K562 (cell line): ENCODE measurements around the gene ACTR3. TPM values are rescaled to one million over a fixed set of nuclear protein-coding genes. Genes with fewer than 3 reads are reported as not detected.
A peak's percentile ranks its signal among the peaks of the same experiment; 100 is the strongest.

Experiments
- MECOM ChIP-seq: fragments of 250-450 bp; sonication (Bioruptor Pico); IDR thresholded peaks from 2 replicates; pipeline ENCODE4 v1.8.0; 2022; ENCODE audit warnings: inconsistent platforms
- TCF3 ChIP-seq: sonication (generic); formaldehyde crosslinking; IDR thresholded peaks from 2 replicates; pipeline ENCODE4 v1.4.0; 2020; ENCODE audit warnings: mild to moderate bottlenecking, missing genetic modification reagents
- TRIM25 ChIP-seq: fragments of 450-650 bp; IDR thresholded peaks from 2 replicates; pipeline ENCODE4 v1.7.0; 2016; ENCODE audit warnings: borderline replicate concordance
- polyA plus RNA-seq, 8 experiments: library from polyadenylated mRNA; depleted of rRNA in 4 of 8; stranded (reverse) in 5 of 8; unstranded in 3 of 8; fragments of >200 nt; fragmentation: Nextera tagmentation in 2 of 8; fragmentation: Illumina TruSeq in 1 of 8; extraction: Ambion mirVana in 2 of 8; extraction: Trizol in 1 of 8; gene quantifications; 2 replicates each; pipeline versions ENCODE4 v1.2.1 to v1.2.3, GENCODE V29; 2011 to 2014; ENCODE audit warnings: inconsistent platforms in 1 of 8, missing spikeins in 1 of 8
- total RNA-seq, 7 experiments: library from RNA; depleted of rRNA in 6 of 7; stranded (reverse); fragments of >200 nt in 6 of 7; fragmentation: Illumina TruSeq in 2 of 7; extraction: Trizol in 2 of 7; gene quantifications; 2 replicates each; pipeline versions ENCODE4 v1.2.1 to v1.2.3, GENCODE V29; 2011 to 2021; ENCODE audit warnings: low replicate concordance in 1 of 7
- TF ChIP-seq, protein P1 (sequence below), 2 experiments: IDR thresholded peaks in 1 of 2; conservative IDR thresholded peaks in 1 of 2; 2 replicates each; pipeline ENCODE4 v1.6.1; 2016; ENCODE audit warnings: low read depth in 2 of 2, mild to moderate bottlenecking in 1 of 2, missing compliant biosample characterization in 1 of 2, missing genetic modification characterization in 1 of 2, moderate library complexity in 1 of 2

ACTR3 gene
- total and polyA plus RNA-seq, 9 of the 15 experiments (the other 6 are each of a cell fraction or from before 2014, with no cell fraction given) = 49.0 to 354 (median 249) TPM

DNA sequence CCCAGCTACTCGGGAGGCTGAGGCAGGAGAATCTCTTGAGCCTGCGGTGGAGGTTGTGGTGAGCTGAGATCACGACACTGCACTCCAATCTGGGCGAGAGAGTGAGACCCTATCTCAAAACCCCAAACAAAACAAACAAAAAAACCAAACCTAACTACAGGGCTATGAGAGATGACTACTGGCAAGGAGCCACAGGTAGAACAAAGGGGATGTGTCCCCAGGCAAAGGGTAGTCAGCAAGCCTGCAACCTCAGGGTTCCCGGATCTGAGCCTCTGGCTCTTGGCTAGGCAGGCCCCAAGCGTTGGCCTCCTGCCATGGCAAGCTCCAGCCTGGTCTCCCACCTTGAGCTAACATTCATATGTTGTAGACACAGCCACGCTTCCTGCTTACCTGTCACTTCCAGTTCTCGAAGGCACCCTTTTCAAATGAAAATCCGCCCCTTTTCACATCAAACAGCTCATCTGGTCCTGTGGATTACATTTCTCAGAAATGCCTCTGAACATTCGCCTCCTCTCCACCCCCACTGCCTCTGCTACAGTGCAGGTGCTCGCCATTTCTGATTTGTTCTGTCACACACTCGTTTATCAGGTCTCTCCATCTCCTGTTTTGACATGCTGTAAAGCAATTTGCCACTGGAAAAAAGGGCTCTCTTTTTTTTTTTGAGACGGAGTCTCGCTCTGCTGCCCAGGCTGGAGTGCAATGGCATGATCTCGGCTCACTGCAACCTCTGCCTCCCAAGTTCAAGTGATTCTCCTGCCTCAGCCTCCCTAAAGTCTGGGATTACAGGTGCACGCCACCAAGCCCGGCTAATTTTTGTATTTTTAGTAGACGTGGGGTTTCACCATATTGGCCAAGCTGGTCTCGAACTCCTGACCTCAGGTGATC lies 13.1 kb upstream of the ACTR3 start (continued):
- no peak for TF ChIP-seq TRIM25
- TF ChIP-seq MECOM = no peak
- TF ChIP-seq, protein P1, sequence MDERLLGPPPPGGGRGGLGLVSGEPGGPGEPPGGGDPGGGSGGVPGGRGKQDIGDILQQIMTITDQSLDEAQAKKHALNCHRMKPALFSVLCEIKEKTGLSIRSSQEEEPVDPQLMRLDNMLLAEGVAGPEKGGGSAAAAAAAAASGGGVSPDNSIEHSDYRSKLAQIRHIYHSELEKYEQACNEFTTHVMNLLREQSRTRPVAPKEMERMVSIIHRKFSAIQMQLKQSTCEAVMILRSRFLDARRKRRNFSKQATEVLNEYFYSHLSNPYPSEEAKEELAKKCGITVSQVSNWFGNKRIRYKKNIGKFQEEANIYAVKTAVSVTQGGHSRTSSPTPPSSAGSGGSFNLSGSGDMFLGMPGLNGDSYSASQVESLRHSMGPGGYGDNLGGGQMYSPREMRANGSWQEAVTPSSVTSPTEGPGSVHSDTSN (CRISPR knock-in tag; IDR thresholded peaks at IDR 0.05; ENCODE audit: low read depth) = no peak
- TF ChIP-seq, protein P1 (tag; conservative IDR thresholded peaks at IDR 0.05; ENCODE audit: low read depth) = peak; percentile 42; the same call in 1 of the 2 replicates
- no peak for TF ChIP-seq TCF3
